Adrenal gland (tissue), 5 donors: ENCODE results near the gene TNS3.

Experiments used
- CTCF ChIP-seq, 6 experiments: fragments of 450-650 bp in 4 of 6; fragments of 200-600 bp in 2 of 6; sonication (generic) in 1 of 6; IDR thresholded peaks; 1 replicate in 5 of 6; 2 replicates in 1 of 6; pipeline versions ENCODE4 v1.5.1 to v1.8.0; 2016 to 2021; ENCODE audit warnings: antibody characterized with exemption in 6 of 6, mild to moderate bottlenecking in 2 of 6, moderate library complexity in 1 of 6
- POLR2A ChIP-seq, 2 donors: fragments of 450-650 bp; IDR thresholded peaks; one replicate each; pipeline ENCODE4 v1.6.1; 2017; ENCODE audit warnings: antibody characterized with exemption in 2 of 2, mild to moderate bottlenecking in 2 of 2, moderate library complexity in 1 of 2
- donor health status: DM: no; HTN: no; CAD: no.

GRCh38 chr7:47586925-47587324 lies 5.0 kb upstream of the TNS3 start:
- TF ChIP-seq CTCF (IDR thresholded peaks at IDR 0.05): no peak
- TF ChIP-seq POLR2A (IDR thresholded peaks at IDR 0.05): no peak
